ENCODE data around the gene PCYOX1L. TPM values are rescaled to one million over a fixed set of nuclear protein-coding genes. Genes with fewer than 3 reads are reported as not detected.

Gene PCYOX1L
- total RNA-seq, 1 experiment from 2014 or later = 8.3 TPM

GRCh38 chr5:149374303-149374702 is 16.5 kb downstream of the PCYOX1L start:
- TF ChIP-seq EZH2 (IDR thresholded peaks at IDR 0.05; ENCODE audit: low read depth) = no peak
- no peak for TF ChIP-seq CTCF (conservative IDR thresholded peaks at IDR 0.05)
- BruUV-seq (replicated peaks) = no TSS peak
- no peaks in the 10 kb centered on the region for H3K4me1 ChIP-seq (replicated peaks; ENCODE audit: insufficient read depth)
- H3K79me2 ChIP-seq (ENCODE audit: low read depth) = no peaks in the 10 kb centered on the region
- no peaks in the 10 kb centered on the region for H3K9me3 ChIP-seq (ENCODE audit: insufficient read depth, low read depth)
- no peak for DNase-seq
- H3K9me2 ChIP-seq (ENCODE audit: insufficient read depth) = no peaks in the 10 kb centered on the region
- no peaks in the 10 kb centered on the region for H3K27me3 ChIP-seq (ENCODE audit: insufficient read depth, low read depth)
- CTCF ChIA-PET = interaction anchor here (0.5 to 1.3 kb wide), 2 partner anchors 59 to 1120 kb away, joined by 3 read pairs; no protein-coding TSS in a partner anchor
- H4K20me1 ChIP-seq (ENCODE audit: insufficient read depth) = no peaks in the 10 kb centered on the region
- no peak overlapping the region for H3K4me2 ChIP-seq
- no peaks in the 10 kb centered on the region for H3K36me3 ChIP-seq (ENCODE audit: low read depth)
- intact Hi-C loops (cut with micrococcal nuclease; ENCODE audit: unreplicated experiment) = no loop called here
- H3K4me3 ChIP-seq = no peak overlapping the region
- no peak overlapping the region for H3K27ac ChIP-seq
- POLR2A ChIA-PET (ENCODE audit: unreplicated experiment) = interaction anchor here (0.6 kb wide), 1 partner anchor 16 kb away, joined by 5 read pairs; the partner anchor contains the start of gene PCYOX1L
- no peak overlapping the region for H2AFZ ChIP-seq
- peaks cover under 1% of the 10 kb centered on the region; the same call in 1 of the 2 replicates for H3F3A ChIP-seq (ENCODE audit: insufficient read depth, low read depth)

- Histone ChIP-seq H3K9me2 (ENCODE audit: insufficient read depth) (no peaks in the 10 kb centered on the region), H3K79me2 (ENCODE audit: low read depth) (no peaks in the 10 kb centered on the region), H3K27me3 (ENCODE audit: insufficient read depth, low read depth) (no peaks in the 10 kb centered on the region), H2AFZ (no peak overlapping the region), H3K4me3 (no peak overlapping the region), H3F3A (ENCODE audit: insufficient read depth, low read depth) (no peaks in the 10 kb centered on the region), H3K27ac (no peak overlapping the region), H3K4me2 (no peak overlapping the region), H3K36me3 (ENCODE audit: low read depth) (no peaks in the 10 kb centered on the region), H3K4me1 (replicated peaks; ENCODE audit: insufficient read depth) (no peaks in the 10 kb centered on the region), H4K20me1 (ENCODE audit: insufficient read depth) (no peaks in the 10 kb centered on the region), H3K9me3 (ENCODE audit: insufficient read depth, low read depth) (no peaks in the 10 kb centered on the region)
- no peak for TF ChIP-seq EZH2 (IDR thresholded peaks at IDR 0.05; ENCODE audit: low read depth)
- no peak for TF ChIP-seq CTCF (conservative IDR thresholded peaks at IDR 0.05)
- intact Hi-C loops (cut with micrococcal nuclease; ENCODE audit: unreplicated experiment) = no loop called here
- POLR2A ChIA-PET (ENCODE audit: unreplicated experiment) = interaction anchor here (0.6 to 0.7 kb wide), 2 partner anchors 17 to 446 kb away, joined by 5 to 9 read pairs; partner anchors contain the start of gene PCYOX1L
- CTCF ChIA-PET = interaction anchor here (0.5 kb wide), 1 partner anchor 1120 kb away, joined by 3 read pairs; no protein-coding TSS in a partner anchor
- no peak for DNase-seq
- no TSS peak for BruUV-seq (replicated peaks)
These were observed 17.0 kb downstream of the PCYOX1L start for GRCh38 chr5:149374801-149375200.

GRCh38 chr5:149375434-149375833 is 17.6 kb downstream of the PCYOX1L start:
- TF ChIP-seq CTCF (conservative IDR thresholded peaks at IDR 0.05) (no peak), EZH2 (IDR thresholded peaks at IDR 0.05; ENCODE audit: low read depth) (no peak)
- BruUV-seq (replicated peaks) = no TSS peak
- Histone ChIP-seq H3K4me1 (replicated peaks; ENCODE audit: insufficient read depth) (no peaks in the 10 kb centered on the region), H3F3A (ENCODE audit: insufficient read depth, low read depth) (no peaks in the 10 kb centered on the region), H3K4me2 (no peak overlapping the region), H2AFZ (no peak overlapping the region), H4K20me1 (ENCODE audit: insufficient read depth) (no peaks in the 10 kb centered on the region), H3K9me3 (ENCODE audit: insufficient read depth, low read depth) (no peaks in the 10 kb centered on the region), H3K27me3 (ENCODE audit: insufficient read depth, low read depth) (no peaks in the 10 kb centered on the region), H3K4me3 (no peak overlapping the region), H3K9me2 (ENCODE audit: insufficient read depth) (no peaks in the 10 kb centered on the region), H3K79me2 (ENCODE audit: low read depth) (no peaks in the 10 kb centered on the region), H3K27ac (no peak overlapping the region), H3K36me3 (ENCODE audit: low read depth) (no peaks in the 10 kb centered on the region)
- no peak for DNase-seq
- intact Hi-C loops (cut with micrococcal nuclease; ENCODE audit: unreplicated experiment) = no loop called here
- ChIA-PET POLR2A (ENCODE audit: unreplicated experiment) (interaction anchor here (0.7 kb wide), 1 partner anchor 446 kb away, joined by 9 read pairs; no protein-coding TSS in a partner anchor), CTCF (interaction anchor here (0.7 kb wide), 1 partner anchor 54 kb away, joined by 3 read pairs; no protein-coding TSS in a partner anchor)

Data from PC-9 (cell line).